Astrocyte (in vitro differentiated cells and primary cell): ENCODE results near the gene SLC43A3.

Source experiments
- CTCF ChIP-seq: IDR thresholded peaks from 2 replicates; pipeline ENCODE4 v1.5.1; 2011; ENCODE audit warnings: low read depth, mild to moderate bottlenecking, inconsistent platforms, low read length, moderate library complexity; ENCODE audit not compliant: insufficient read depth
- EZH2 ChIP-seq: IDR thresholded peaks from 2 replicates; pipeline ENCODE4 v1.6.1; 2012; ENCODE audit warnings: mild to moderate bottlenecking, low read length, inconsistent platforms; ENCODE audit not compliant: insufficient read depth

DNA sequence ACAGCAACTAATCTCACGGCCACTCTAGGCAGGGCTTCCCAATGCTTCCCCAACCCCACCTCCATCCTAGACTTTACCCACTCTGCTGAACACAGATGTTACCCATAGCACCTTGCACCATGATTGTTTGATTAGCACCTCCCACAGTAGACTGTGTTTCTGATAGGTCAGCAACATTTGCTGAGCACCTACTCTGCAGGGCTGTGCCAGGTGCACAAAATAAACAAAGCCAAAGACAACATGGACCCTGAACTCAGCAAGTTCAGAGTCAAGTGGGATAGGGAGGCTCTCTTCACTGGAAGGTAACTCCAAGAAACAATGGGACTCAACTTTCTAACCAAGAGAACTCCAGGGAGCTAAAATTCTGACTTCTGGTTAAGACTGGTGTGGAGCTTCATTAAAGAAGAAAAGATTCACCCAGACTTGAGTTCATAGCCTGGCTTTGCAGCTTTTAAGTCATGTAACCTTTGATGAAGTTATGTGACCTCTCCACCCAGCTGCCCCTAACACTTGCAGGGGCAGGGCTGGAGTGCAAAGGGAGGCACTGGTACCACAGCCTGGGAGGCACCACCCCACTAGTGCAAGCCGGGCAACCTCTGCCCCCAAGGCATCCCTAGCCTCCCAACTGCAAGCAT, 26.7 kb upstream of the SLC43A3 start:
- TF ChIP-seq CTCF (no peak), EZH2 (no peak)
